NK-92 treated with Interleukin-12 subunit alpha and Interleukin-12 subunit beta, amount 100 ng/mL, for 24 hours (cell line): ENCODE data around the gene DNMT1.
"Not testable (repeated sequence)": the region's sequence is repeated elsewhere in the genome, so short reads cannot be mapped to it uniquely, and the experiment has no call there.

Experiments used
- DNase-seq: peaks from one replicate; lab custom pipeline; 2025; lab: John Stamatoyannopoulos, UW

Gene DNMT1

DNA sequence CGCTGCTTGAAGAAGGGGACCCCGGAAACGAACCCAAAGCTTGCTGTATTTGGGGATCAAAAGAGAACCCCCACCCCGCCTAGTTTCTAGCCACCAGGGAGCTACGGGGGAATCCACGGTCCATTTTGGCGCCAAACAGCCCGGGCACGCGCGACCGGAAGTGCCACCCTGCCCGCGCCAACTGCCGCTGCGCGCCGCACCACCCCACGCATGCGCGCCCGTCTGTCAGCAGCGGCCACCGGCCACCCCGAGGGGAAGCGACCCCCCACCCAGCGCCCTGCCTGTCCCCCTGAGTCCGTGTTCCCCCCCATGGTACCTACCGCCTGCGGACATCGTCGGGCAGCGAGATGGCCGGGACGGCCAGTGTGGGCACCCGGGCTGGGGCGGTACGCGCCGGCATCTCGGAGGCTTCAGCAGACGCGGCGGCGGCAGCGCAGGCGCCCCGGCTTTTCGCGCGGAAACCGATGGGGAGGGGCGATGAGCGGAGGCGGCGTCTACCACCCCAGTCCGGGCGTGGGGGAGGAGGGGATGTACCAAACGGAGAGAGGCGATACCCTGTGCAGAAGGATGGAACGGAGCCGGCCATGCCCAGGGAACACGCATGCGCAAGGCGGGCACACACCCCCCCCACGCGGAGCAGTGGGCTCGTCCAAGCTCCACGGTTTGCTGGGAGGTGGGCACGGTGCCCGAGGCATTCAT, at the start of gene DNMT1:
TSS of gene DNMT1 (minus strand) at position 454 of the 699 bp plus-strand sequence. CDS start at position 400, 54 bp downstream.
- DNase-seq: peak; percentile 99

DNA sequence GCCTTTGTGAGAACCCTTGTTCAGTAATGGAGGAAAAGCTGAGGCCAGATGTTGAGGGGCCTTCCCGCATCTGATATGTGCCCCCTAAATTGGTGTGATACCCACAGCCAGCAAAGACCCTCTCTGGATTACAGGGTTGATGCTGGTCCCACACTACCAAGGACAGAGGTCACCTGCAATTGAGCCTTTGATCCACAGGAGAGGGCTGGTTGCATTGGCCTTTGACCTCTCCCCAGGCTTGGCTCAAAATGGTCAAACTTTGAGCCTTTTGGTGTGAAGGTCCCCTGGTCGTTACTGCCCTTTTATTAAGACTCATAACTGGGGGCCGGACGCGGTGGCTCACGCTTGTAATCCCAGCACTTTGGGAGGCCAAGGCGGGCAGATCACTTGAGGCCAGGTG, 48.9 kb upstream of the DNMT1 start:
- DNase-seq: no peak

DNA sequence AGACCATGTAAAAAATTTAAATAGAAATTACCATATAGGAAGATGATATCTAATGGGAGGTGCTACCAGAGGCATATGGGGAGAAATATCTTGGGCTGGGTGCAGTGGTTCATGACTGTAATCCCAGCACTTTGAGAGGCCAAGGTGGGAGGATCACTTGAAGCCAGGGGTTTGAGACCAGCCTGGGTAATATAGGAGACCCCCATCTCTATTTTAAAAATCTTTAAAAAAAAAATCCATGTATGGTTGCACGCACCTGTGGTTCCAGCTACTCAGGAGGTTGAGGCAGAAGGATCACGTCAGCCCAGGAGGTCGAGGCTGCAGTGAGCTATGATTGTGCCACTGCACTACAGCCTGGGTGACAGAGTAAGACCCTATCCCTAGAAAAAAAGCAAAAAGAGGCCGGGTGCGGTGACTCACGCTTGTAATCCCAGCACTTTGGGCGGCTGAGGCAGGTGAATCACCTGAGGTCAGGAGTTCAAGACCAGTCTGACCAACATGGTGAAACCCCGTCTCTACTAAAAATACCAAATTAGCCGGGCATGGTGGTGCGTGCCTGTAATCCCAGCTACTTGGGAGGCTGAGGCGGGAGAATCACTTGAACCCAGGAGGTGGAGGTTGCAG, 47.2 kb upstream of the DNMT1 start:
- DNase-seq: not testable (repeated sequence)

DNA sequence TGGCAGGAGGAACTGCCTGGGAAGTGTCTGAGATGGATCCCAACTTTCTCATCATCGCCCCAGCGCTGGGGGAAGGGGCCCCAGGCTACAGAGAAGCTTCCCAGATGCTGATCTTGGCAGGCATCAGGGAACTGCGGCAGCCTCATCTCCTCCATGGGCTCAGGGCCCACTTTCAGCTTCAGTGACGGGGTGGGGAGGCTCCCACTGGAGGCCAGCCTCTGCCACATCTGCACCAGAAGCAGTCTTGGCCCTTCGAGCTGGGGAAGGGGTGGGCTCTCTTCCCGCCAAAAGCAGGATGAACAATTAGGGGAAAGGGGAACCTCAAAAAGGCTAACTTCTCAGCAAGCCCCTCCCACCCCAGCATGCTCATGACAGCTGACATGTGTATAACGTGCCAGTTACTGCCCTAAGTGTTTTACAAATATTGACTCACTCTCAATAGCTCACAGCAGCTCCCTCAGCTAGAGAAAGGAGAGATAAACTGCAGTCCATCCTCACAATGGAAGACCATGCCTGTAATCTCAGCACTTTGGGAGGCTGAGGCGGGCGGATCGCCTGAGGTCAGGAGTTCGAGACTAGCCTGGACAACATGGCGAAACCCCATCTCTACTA, 43.5 kb upstream of the DNMT1 start:
- DNase-seq: no peak

DNA sequence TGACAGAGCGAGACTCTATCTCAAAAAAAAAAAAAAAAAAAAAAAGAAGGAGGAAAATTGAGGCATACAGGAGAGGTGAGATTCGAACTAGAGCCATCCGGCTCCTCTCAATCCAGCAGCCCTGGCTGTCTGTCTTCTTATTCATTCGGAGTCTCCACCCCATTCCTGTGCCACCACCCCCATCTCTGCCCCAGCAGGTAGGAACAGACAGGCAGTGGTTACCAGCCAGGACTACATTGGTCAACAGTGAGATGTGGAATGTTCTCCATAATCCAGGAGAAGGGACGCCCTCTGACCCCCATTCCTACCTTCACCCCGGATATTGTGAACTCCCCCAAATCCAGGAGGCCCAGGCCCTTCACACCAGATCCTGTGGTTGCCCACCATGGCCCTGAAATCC, 42.9 kb upstream of the DNMT1 start:
- DNase-seq: no peak

DNA sequence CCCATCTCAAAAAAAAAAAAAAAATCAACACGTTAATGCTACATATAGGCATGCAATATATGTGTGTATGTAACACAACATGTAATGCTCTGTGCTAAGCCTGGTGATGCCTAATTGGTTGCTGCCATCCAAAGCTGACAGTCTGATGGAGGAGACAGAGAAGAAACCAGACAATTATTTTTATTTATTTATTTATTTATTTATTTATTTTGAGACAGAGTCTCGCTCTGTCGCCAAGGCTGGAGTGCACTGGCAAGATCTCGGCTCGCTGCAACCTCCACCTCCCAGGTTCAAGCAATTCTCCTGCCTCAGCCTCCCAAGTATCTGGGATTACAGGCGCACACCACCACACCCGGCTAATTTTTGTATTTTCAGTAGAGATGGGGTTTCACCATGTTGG, 40.7 kb upstream of the DNMT1 start:
- DNase-seq: not testable (repeated sequence)

DNA sequence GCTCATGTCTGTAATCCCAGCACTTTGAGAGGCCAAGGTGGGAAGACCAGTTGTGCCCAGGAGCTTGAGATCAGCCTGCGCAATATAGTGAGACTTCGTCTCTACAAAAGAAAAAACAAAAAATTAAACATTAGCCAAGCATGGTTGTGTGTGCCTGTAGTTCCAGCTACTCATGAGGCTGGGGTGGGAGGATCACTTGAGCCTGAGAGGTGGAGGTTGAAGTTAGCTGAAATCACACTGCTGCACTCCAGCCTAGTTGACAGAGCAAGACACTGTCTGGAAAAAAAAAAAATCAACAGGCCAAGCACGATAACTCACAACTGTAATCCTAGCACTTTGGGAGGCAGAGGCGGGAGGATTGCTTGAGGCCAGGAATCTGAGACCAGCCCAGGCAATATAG, 40.2 kb upstream of the DNMT1 start:
- DNase-seq: no peak

DNA sequence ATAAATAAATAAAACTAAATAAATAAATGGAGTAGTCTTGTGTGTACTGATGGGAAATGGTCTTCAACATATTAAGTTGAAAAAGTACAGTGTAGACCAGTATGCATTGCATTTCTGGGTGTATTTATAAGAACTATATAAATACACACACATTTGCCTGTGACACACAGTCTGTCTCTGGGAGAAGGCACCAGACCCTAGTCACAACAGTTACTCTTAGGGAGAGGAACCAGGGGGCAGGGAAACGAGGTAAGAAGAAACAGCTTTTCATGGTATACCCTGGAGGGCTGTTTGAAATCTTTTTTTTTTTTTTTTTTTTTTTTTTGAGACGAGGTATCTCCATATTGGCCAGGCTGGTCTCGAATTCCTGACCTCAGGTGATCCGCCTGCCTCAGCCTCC, 39.2 kb upstream of the DNMT1 start:
- DNase-seq: no peak

DNA sequence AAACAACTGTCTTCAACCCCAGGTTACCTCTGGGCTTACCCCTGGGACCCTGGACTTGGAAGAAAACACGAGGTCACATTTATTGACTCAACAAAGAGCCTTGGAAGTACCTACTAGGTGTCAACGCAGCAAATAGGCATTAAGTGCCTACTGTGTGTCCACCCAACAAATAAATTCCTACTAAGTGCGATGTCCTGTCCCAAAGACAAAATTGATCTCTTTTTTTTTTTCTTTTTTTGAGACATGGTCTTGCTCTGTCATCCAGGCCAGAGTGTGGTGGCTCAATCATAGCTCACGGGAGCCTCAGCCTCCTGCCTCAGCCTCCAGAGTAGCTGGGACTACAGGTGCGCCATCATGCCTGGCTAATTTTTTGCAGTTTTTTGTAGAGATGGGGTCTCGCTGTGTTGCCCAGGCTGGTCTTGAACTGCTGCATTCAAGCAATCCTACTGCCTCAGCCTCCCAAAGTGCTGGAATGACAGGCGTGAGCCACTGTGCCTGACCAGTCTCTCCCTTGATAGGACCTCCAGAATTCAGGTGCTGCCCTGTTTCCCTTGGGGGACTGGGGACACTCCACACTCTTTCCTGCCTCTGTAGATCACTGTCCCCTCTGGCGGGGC, 37.0 kb upstream of the DNMT1 start:
- DNase-seq: no peak

DNA sequence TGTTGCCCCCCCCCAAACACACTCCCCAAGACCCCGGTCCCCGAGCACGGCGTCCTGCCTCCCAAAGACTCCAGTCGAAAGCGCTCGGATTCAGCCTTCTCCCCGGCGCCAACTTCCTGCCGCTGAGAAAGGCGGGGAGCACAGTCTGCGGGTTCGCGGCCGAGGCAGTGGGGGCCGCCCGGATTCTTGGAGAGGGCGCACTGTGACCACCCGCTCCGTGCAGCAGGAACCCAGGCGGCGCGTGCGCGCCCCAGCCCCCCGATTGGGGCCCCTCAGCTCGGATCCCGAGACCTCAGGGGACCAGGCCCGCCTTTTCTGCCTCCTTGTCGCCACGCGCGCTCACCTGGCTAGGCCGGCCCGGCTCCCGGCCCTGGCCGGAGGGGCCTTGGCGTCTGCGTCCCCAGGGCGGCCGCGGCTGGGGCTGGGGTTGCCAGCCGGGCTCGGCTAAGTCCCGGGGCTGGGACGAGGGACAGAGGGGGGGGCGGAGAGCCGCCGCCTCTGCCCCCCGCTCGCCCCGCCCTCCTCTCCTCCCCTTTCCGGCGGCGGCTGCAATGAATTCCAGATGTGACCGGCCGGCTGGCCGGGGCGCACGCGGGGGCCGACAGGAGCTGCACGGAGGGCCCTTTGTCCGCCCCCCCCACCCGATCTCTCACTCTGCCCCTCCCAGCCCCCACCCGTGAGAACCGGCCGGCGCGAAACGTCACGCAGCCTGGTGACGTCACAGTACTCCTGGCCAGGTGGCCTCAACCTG, 36.3 kb upstream of the DNMT1 start, which contains the start of gene S1PR2:
TSS of gene S1PR2 (minus strand) at position 471 of the 751 bp plus-strand sequence. CDS start 6,426 bp downstream, outside the sequence.
- peak; percentile 50 for DNase-seq

DNA sequence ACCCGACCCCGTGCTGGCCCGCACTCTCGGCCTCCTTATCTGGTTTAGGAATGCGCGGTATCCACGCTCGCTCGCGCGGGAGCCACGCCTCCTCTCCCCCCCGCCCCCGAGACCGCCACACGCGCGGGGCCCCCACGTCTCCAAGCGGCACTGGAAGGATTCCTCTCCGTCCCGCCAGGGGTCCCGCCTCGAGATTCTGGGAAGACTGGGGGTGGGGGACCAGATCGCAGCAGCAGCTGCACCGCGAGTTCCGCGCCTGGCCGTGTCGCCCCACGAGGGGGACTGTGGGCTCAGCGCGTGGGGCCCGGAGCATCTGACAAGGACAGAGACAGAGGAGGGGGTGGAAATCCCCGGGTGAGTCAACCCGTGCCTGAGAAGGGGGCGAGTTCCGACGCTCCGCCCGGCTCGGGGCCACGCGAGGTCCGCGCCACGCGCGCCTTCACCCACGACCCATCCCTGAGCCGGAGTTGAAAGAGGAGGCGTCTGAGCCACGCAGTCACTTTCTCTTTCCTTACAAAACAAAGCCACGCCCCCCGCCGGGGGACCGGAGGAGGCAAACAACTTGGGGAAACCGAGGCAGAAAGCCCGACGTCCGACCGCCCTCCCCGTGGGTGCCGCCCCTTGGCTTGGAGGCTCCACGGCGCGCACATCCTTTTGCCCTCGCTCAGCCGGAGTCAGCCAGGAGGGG, 35.6 kb upstream of the DNMT1 start:
- no peak for DNase-seq

DNA sequence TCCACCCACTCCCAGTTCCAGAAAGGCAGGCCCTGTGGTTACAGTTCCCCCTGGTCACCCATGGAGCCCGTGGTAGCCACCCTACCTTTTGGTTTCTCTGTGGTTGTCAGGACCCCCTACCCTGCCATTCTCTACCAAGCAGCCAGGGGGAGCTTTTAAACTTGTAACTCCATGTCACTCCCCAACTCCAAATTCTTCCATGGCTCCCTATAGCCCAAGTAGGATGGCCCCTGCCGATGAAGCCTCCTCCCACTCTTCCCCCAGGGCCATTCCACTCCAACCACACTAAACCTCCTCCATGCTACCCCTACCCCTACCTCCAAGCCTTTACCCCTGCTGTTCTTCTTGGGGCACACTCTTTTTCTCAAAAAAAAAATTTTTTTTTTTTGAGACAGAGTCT, 34.2 kb upstream of the DNMT1 start:
- no peak for DNase-seq

DNA sequence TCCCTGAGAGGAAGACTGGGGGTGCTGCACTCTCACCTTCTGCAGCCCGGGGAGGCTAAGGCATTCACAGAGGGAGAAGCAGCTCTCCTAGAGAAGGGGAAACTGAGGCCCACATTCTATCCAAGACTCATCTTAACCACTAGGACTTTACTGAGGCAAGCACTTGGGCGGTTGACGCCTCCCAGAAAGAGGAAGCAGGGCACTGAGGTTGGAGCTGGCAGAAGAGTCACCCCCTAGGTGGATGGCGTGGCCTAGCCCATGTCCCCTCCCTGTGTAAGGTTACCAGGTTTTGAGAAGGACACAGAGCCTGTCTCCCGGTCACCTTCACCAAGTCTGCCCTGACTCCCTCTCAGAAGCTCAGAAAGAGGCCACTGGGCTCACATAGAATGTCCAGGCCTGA, 33.6 kb upstream of the DNMT1 start:
- DNase-seq: no peak

DNA sequence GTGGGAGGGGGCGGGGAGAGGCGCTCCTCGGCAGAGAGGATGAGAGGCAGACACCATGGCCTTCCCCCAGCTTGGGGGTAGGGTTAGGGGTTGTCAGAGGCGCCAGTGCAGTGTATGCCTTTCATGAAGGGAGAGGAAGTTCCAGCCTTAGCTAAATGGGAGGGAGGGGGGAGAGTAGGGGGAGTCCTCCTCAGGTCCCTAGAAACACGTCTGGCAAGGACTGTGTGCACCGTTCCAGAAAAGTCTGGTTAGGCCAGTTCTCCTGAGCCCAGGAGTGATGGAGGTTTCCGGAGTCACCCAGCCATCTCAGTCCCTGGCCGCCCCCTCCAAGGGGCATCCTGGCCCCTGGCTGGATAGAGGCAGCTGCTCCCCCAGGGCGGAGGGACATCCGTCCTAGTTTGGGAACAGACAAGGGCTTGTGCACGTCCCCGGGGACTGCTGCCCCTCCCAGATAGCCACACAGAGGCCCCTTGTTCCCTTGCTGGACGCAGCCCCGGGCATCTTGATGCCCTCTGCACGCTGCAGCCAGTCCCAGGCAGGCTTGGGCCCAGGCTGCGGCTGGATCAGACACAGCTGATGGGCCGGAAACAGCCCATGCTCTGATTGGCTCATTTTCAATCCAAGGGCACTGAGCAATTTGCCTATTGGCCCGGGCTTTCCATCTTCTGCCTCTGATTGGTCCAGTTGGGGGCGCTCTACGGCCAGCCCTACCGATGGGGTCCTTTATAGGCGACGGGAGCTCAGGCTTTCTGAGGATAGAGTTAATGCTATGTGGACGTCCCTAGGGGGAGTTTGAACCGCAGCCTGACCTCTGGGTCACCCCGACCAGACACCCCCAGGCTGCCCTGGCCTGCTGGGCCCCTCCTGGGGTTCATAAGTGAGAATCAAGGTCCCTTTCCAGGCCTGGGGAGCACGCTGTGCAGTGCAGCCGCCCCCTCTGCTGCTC, 32.5 kb upstream of the DNMT1 start:
- DNase-seq: no peak

DNA sequence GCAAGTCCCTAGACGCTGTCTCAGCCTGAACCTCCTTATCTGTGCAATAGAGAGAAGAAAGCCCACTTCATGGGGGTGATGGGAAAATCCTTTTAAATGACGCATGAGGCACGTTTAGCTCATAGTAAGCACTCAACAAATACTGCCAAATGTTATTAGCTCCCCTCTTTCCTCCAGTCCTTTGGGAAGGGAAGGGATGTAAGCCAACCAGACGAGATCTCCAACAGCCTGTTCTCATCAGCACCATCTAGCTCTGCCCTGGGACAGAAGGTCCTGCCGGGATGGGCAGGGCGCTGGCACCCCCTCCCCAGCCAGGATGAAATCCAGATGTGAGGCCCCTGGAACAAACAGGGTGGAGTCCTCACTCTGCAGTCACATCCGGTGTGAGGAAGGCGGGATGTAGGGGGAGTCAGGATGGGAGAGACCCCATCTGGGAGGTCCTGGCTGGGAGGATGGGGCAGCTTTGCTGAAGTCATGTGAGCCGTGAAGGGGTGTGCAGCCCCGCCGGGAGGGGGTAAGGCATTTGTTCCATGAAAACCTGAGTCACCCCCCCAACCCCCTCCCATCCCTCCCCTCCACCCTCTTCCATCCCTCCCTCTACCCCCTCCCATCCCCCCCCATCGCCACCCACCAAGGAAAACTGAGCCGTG, 31.7 kb upstream of the DNMT1 start:
- DNase-seq: no peak

DNA sequence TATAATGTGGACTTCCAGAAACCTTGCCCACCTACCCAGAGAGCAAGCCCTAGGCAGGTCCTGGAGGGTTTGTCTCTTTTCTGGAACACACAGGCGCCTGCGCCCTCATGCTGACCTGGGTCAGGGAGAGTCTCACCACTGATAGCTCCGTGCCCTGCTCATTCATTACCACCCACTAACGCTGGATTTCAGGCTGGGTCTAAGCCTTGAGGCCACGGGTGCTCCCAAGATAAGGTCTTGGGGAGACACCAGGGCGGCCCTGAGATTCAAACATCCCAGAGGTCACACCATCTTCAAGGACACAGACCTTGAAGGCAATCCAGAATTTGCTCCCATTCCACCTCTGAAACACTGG, 31.2 kb upstream of the DNMT1 start:
- no peak for DNase-seq

DNA sequence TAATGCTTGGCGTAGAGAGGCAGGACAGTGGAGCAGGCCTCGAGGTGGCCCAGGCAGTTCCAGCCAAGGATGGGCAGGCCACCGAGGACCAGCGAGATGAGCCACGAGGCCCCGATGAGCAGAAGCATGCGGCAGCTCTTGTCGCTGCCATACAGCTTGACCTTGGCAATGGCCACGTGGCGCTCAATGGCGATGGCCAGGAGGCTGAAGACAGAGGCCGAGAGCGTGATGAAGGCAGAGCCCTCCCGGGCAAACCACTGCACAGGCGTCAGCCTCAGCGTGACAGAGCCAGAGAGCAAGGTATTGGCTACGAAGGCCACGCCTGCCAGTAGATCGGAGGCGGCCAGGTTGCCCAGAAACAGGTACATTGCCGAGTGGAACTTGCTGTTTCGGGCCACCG, 29.6 kb upstream of the DNMT1 start:
- DNase-seq: no peak

DNA sequence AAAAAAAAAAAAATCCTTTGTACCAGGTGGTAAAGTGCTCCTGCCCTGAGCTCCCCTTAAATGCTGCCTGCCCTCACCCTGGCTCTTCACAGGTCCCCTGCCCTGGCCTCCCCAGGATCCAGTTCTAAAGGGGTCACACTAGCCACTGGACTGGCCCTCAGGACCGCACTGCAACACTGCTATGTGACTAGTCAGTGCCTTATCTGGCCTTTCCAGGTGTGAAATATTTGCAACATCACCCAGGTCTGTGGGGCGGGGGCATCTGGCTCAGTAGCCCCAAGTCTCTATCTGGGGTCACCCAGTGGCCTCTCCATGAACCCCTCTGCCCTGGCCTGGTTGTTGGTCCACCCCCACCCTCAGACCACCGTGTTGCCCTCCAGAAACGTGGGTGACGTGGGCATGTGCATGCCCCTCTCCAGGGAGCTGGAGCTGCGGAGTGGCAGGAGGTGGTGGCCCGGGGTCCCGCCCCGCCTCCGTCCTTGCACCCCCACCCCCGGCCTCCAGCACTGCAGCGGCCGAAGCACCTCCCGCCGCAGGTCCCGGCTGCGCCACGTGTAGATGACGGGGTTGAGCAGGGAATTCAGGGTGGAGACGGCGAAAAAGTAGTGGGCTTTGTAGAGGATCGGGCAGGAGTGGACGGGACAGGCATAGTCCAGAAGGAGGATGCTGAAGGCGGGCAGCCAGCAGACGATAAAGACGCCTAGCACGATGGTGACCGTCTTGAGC, 28.9 kb upstream of the DNMT1 start:
- no peak for DNase-seq

DNA sequence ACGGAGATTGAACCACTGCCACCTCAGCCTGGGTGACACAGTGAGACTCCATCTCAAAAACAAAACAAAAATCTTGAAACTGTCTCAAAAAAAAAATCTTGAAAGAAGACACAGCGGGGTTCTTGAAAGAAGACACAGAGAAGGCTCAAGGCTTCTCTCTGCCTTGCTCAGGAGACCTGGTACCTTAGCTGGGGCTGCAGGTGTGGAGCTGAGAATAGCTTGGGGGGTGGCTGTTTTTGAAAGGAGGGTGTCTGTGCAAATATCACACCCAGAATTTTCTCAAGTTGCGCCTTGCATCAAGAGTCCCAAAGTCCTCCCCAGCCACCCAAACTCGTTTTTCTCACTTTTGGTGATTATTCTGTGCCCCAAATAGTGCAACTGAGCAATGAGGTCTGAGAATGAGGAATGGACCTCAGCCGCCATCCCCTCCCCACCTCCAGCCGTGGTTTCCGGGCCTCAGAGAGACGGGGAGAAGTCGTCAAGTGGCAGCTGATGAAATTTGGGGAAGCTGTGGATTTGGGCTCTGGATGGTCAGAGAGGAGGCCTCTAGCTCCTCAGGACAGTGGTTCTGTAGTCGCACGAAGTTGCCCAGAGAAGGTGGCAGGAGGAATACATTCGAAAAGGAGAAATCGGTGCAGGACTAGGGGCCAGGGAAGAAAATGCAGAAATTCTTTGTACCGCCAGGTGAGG, 27.6 kb upstream of the DNMT1 start:
- DNase-seq: no peak
